ENCODE measurements around the gene B4GALT5.

Gene B4GALT5

GRCh38 chr20:49656304-49656703 is 57.4 kb downstream of the B4GALT5 start:
- peaks cover 51% of the 10 kb centered on the region for H3K36me3 ChIP-seq (ENCODE audit: control insufficient read depth, insufficient read depth, low read length)
- H3K9me3 ChIP-seq (ENCODE audit: control insufficient read depth, low read length), result no peaks in the 10 kb centered on the region
- H3K4me3 ChIP-seq (ENCODE audit: extremely low read depth, insufficient read depth, low read length, poor library complexity, severe bottlenecking), result no peak overlapping the region
- no peak overlapping the region for H3K27ac ChIP-seq (ENCODE audit: low read depth, low read length, severe bottlenecking)
- peaks cover 8% of the 10 kb centered on the region for H3K4me1 ChIP-seq (ENCODE audit: control insufficient read depth, insufficient read depth, low read length, poor library complexity, severe bottlenecking)
- 97 to 100% methylated on average over 5 to 7 of the region's 7 CpGs for WGBS, 2 experiments (ENCODE audit: insufficient coverage in 2 of 2)

- H3K36me3 ChIP-seq (ENCODE audit: control insufficient read depth, insufficient read depth, low read length), result peaks cover 65% of the 10 kb centered on the region
- H3K4me1 ChIP-seq (ENCODE audit: control insufficient read depth, insufficient read depth, low read length, poor library complexity, severe bottlenecking), result peaks cover 8% of the 10 kb centered on the region
- no peak overlapping the region for H3K27ac ChIP-seq (ENCODE audit: low read depth, low read length, severe bottlenecking)
- 98 to 100% methylated on average over 6 to 7 of the region's 8 CpGs for WGBS, 2 experiments (ENCODE audit: insufficient coverage in 2 of 2)
- no peak overlapping the region for H3K4me3 ChIP-seq (ENCODE audit: extremely low read depth, insufficient read depth, low read length, poor library complexity, severe bottlenecking)
- H3K9me3 ChIP-seq (ENCODE audit: control insufficient read depth, low read length), result no peaks in the 10 kb centered on the region
Measured at GRCh38 chr20:49653925-49654434, 59.7 kb downstream of the B4GALT5 start.

GRCh38 chr20:49649672-49650071 is 64.0 kb downstream of the B4GALT5 start:
- Histone ChIP-seq H3K4me1 (ENCODE audit: control insufficient read depth, insufficient read depth, low read length, poor library complexity, severe bottlenecking) (no peaks in the 10 kb centered on the region), H3K27ac (ENCODE audit: low read depth, low read length, severe bottlenecking) (no peak overlapping the region), H3K36me3 (ENCODE audit: control insufficient read depth, insufficient read depth, low read length) (peaks cover 84% of the 10 kb centered on the region), H3K9me3 (ENCODE audit: control insufficient read depth, low read length) (no peaks in the 10 kb centered on the region), H3K4me3 (ENCODE audit: extremely low read depth, insufficient read depth, low read length, poor library complexity, severe bottlenecking) (no peak overlapping the region)
- WGBS, 2 experiments (ENCODE audit: insufficient coverage in 2 of 2), result 85% methylated on average over 2 of the region's 3 CpGs; no CpG with 5 or more reads in 1 of the 2 experiments

- no peak overlapping the region for H3K4me3 ChIP-seq (ENCODE audit: extremely low read depth, insufficient read depth, low read length, poor library complexity, severe bottlenecking)
- no peak overlapping the region for H3K27ac ChIP-seq (ENCODE audit: low read depth, low read length, severe bottlenecking)
- WGBS, 2 experiments (ENCODE audit: insufficient coverage in 2 of 2), result 94% methylated on average over 2 of the region's 6 CpGs; no CpG with 5 or more reads in 1 of the 2 experiments
- H3K36me3 ChIP-seq (ENCODE audit: control insufficient read depth, insufficient read depth, low read length), result peaks cover 81% of the 10 kb centered on the region
- H3K9me3 ChIP-seq (ENCODE audit: control insufficient read depth, low read length), result no peaks in the 10 kb centered on the region
- peaks cover 7% of the 10 kb centered on the region for H3K4me1 ChIP-seq (ENCODE audit: control insufficient read depth, insufficient read depth, low read length, poor library complexity, severe bottlenecking)
Measured at GRCh38 chr20:49647550-49647949, 66.1 kb downstream of the B4GALT5 start.

GRCh38 chr20:49646528-49646927 is 67.2 kb downstream of the B4GALT5 start:
- H3K36me3 ChIP-seq (ENCODE audit: control insufficient read depth, insufficient read depth, low read length), result peaks cover 85% of the 10 kb centered on the region
- H3K4me3 ChIP-seq (ENCODE audit: extremely low read depth, insufficient read depth, low read length, poor library complexity, severe bottlenecking), result no peak overlapping the region
- no peaks in the 10 kb centered on the region for H3K9me3 ChIP-seq (ENCODE audit: control insufficient read depth, low read length)
- H3K4me1 ChIP-seq (ENCODE audit: control insufficient read depth, insufficient read depth, low read length, poor library complexity, severe bottlenecking), result peaks cover 18% of the 10 kb centered on the region
- H3K27ac ChIP-seq (ENCODE audit: low read depth, low read length, severe bottlenecking), result no peak overlapping the region
- 100% methylated on average over 1 of the region's 2 CpGs; no CpG with 5 or more reads in 1 of the 2 experiments for WGBS, 2 experiments (ENCODE audit: insufficient coverage in 2 of 2)

- WGBS, 2 experiments (ENCODE audit: insufficient coverage in 2 of 2), result 92 to 100% methylated on average over 3 of the region's 3 CpGs
- H3K36me3 ChIP-seq (ENCODE audit: control insufficient read depth, insufficient read depth, low read length), result peaks cover 87% of the 10 kb centered on the region
- peaks cover 18% of the 10 kb centered on the region for H3K4me1 ChIP-seq (ENCODE audit: control insufficient read depth, insufficient read depth, low read length, poor library complexity, severe bottlenecking)
- H3K27ac ChIP-seq (ENCODE audit: low read depth, low read length, severe bottlenecking), result no peak overlapping the region
- no peak overlapping the region for H3K4me3 ChIP-seq (ENCODE audit: extremely low read depth, insufficient read depth, low read length, poor library complexity, severe bottlenecking)
- H3K9me3 ChIP-seq (ENCODE audit: control insufficient read depth, low read length), result no peaks in the 10 kb centered on the region
Measured at GRCh38 chr20:49646126-49646525, 67.6 kb downstream of the B4GALT5 start.

GRCh38 chr20:49644980-49645565 is 68.6 kb downstream of the B4GALT5 start:
- no peak overlapping the region for H3K27ac ChIP-seq (ENCODE audit: low read depth, low read length, severe bottlenecking)
- peaks cover 88% of the 10 kb centered on the region for H3K36me3 ChIP-seq (ENCODE audit: control insufficient read depth, insufficient read depth, low read length)
- no peaks in the 10 kb centered on the region for H3K9me3 ChIP-seq (ENCODE audit: control insufficient read depth, low read length)
- peaks cover 18% of the 10 kb centered on the region for H3K4me1 ChIP-seq (ENCODE audit: control insufficient read depth, insufficient read depth, low read length, poor library complexity, severe bottlenecking)
- 85 to 98% methylated on average over 3 to 4 of the region's 5 CpGs for WGBS, 2 experiments (ENCODE audit: insufficient coverage in 2 of 2)
- H3K4me3 ChIP-seq (ENCODE audit: extremely low read depth, insufficient read depth, low read length, poor library complexity, severe bottlenecking), result no peak overlapping the region

- peaks cover 89% of the 10 kb centered on the region for H3K36me3 ChIP-seq (ENCODE audit: control insufficient read depth, insufficient read depth, low read length)
- peaks cover 18% of the 10 kb centered on the region for H3K4me1 ChIP-seq (ENCODE audit: control insufficient read depth, insufficient read depth, low read length, poor library complexity, severe bottlenecking)
- WGBS, 2 experiments (ENCODE audit: insufficient coverage in 2 of 2), result 100% methylated on average over 4 of the region's 4 CpGs
- no peak overlapping the region for H3K27ac ChIP-seq (ENCODE audit: low read depth, low read length, severe bottlenecking)
- H3K4me3 ChIP-seq (ENCODE audit: extremely low read depth, insufficient read depth, low read length, poor library complexity, severe bottlenecking), result no peak overlapping the region
- no peaks in the 10 kb centered on the region for H3K9me3 ChIP-seq (ENCODE audit: control insufficient read depth, low read length)
Measured at GRCh38 chr20:49642816-49643215, 70.9 kb downstream of the B4GALT5 start.

- H3K36me3 ChIP-seq (ENCODE audit: control insufficient read depth, insufficient read depth, low read length), result peaks cover 89% of the 10 kb centered on the region
- H3K27ac ChIP-seq (ENCODE audit: low read depth, low read length, severe bottlenecking), result peak overlapping the region; percentile 50
- no peak overlapping the region for H3K4me3 ChIP-seq (ENCODE audit: extremely low read depth, insufficient read depth, low read length, poor library complexity, severe bottlenecking)
- 93 to 94% methylated on average over 7 to 8 of the region's 10 CpGs for WGBS, 2 experiments (ENCODE audit: insufficient coverage in 2 of 2)
- no peaks in the 10 kb centered on the region for H3K9me3 ChIP-seq (ENCODE audit: control insufficient read depth, low read length)
- peaks cover 18% of the 10 kb centered on the region for H3K4me1 ChIP-seq (ENCODE audit: control insufficient read depth, insufficient read depth, low read length, poor library complexity, severe bottlenecking)
Measured at GRCh38 chr20:49641683-49642656, 71.7 kb downstream of the B4GALT5 start.

GRCh38 chr20:49637046-49637637 is 76.5 kb downstream of the B4GALT5 start:
- Histone ChIP-seq H3K27ac (ENCODE audit: low read depth, low read length, severe bottlenecking) (no peak overlapping the region), H3K9me3 (ENCODE audit: control insufficient read depth, low read length) (no peaks in the 10 kb centered on the region), H3K4me3 (ENCODE audit: extremely low read depth, insufficient read depth, low read length, poor library complexity, severe bottlenecking) (no peak overlapping the region), H3K36me3 (ENCODE audit: control insufficient read depth, insufficient read depth, low read length) (peaks cover 88% of the 10 kb centered on the region), H3K4me1 (ENCODE audit: control insufficient read depth, insufficient read depth, low read length, poor library complexity, severe bottlenecking) (peaks cover 7% of the 10 kb centered on the region)
- WGBS, 2 experiments (ENCODE audit: insufficient coverage in 2 of 2), result 91 to 100% methylated on average over 3 to 5 of the region's 8 CpGs

Measured in mesodermal cell (in vitro differentiated cells).